ENCODE data around the gene ARHGDIB. TPM values are rescaled to one million over a fixed set of nuclear protein-coding genes. Genes with fewer than 3 reads are reported as not detected.

The ARHGDIB gene
- polyA plus RNA-seq, 1 experiment = 31.7 TPM

- Histone ChIP-seq H3K4me3 (ENCODE audit: low read depth, low read length) (no peak overlapping the region), H3K36me3 (ENCODE audit: control insufficient read depth, insufficient read depth, low read length) (no peaks in the 10 kb centered on the region), H3K27me3 (ENCODE audit: control insufficient read depth, insufficient read depth, low read length) (peaks cover 4% of the 10 kb centered on the region)
- ChIA-PET POLR2A (no interaction called here), CTCF (interaction anchor here (0.8 to 1.3 kb wide), 3 partner anchors 11 to 214 kb away, joined by 3 to 4 read pairs (median 4); no protein-coding TSS in a partner anchor)
- DNase-seq (ENCODE audit: low read depth) = no peak
- TF ChIP-seq CTCF (IDR thresholded peaks at IDR 0.05; ENCODE audit: insufficient read depth, low read depth, low read length) = no peak
These were observed 22.6 kb upstream of the ARHGDIB start for GRCh38 chr12:14984036-14984435.

- H3K27me3 ChIP-seq (ENCODE audit: control insufficient read depth, insufficient read depth, low read length) = peaks cover 4% of the 10 kb centered on the region
- no peaks in the 10 kb centered on the region for H3K36me3 ChIP-seq (ENCODE audit: control insufficient read depth, insufficient read depth, low read length)
- no peak overlapping the region for H3K4me3 ChIP-seq (ENCODE audit: low read depth, low read length)
- DNase-seq (ENCODE audit: low read depth) = no peak
- ChIA-PET CTCF (interaction anchor here (1.3 kb wide), 1 partner anchor 18 kb away, joined by 4 read pairs; no protein-coding TSS in a partner anchor), POLR2A (no interaction called here)
- no peak for TF ChIP-seq CTCF (IDR thresholded peaks at IDR 0.05; ENCODE audit: insufficient read depth, low read depth, low read length)
These were observed 21.6 kb upstream of the ARHGDIB start for GRCh38 chr12:14982991-14983390.

GRCh38 chr12:14982562-14982961 is 21.2 kb upstream of the ARHGDIB start:
- H3K4me3 ChIP-seq (ENCODE audit: low read depth, low read length) = no peak overlapping the region
- peaks cover 4% of the 10 kb centered on the region for H3K27me3 ChIP-seq (ENCODE audit: control insufficient read depth, insufficient read depth, low read length)
- no peak for TF ChIP-seq CTCF (IDR thresholded peaks at IDR 0.05; ENCODE audit: insufficient read depth, low read depth, low read length)
- CTCF ChIA-PET = no interaction called here
- POLR2A ChIA-PET = no interaction called here
- H3K36me3 ChIP-seq (ENCODE audit: control insufficient read depth, insufficient read depth, low read length) = no peaks in the 10 kb centered on the region
- DNase-seq (ENCODE audit: low read depth) = no peak

GRCh38 chr12:14981049-14981448 is 19.6 kb upstream of the ARHGDIB start:
- ChIA-PET CTCF (interaction anchor here (0.6 kb wide), 1 partner anchor 13 kb away, joined by 3 read pairs; no protein-coding TSS in a partner anchor), POLR2A (no interaction called here)
- no peak for TF ChIP-seq CTCF (IDR thresholded peaks at IDR 0.05; ENCODE audit: insufficient read depth, low read depth, low read length)
- no peak for DNase-seq (ENCODE audit: low read depth)
- H3K4me3 ChIP-seq (ENCODE audit: low read depth, low read length) = no peak overlapping the region
- no peaks in the 10 kb centered on the region for H3K36me3 ChIP-seq (ENCODE audit: control insufficient read depth, insufficient read depth, low read length)
- peaks cover 4% of the 10 kb centered on the region for H3K27me3 ChIP-seq (ENCODE audit: control insufficient read depth, insufficient read depth, low read length)

GRCh38 chr12:14979468-14979867 is 18.1 kb upstream of the ARHGDIB start:
- DNase-seq (ENCODE audit: low read depth) = no peak
- CTCF ChIA-PET = no interaction called here
- no peak overlapping the region for H3K4me3 ChIP-seq (ENCODE audit: low read depth, low read length)
- no peak for TF ChIP-seq CTCF (IDR thresholded peaks at IDR 0.05; ENCODE audit: insufficient read depth, low read depth, low read length)
- H3K36me3 ChIP-seq (ENCODE audit: control insufficient read depth, insufficient read depth, low read length) = no peaks in the 10 kb centered on the region
- H3K27me3 ChIP-seq (ENCODE audit: control insufficient read depth, insufficient read depth, low read length) = peaks cover 4% of the 10 kb centered on the region; the same call in 1 of the 2 replicates
- POLR2A ChIA-PET = no interaction called here

Data from BJ (cell line).